Hepatocyte (in vitro differentiated cells): ENCODE measurements around the gene ZEB2. TPM values are rescaled to one million over a fixed set of nuclear protein-coding genes. Genes with fewer than 3 reads are reported as not detected.
A peak's percentile ranks its signal among the peaks of the same experiment; 100 is the strongest.

ENCODE experiments used
- DNase-seq: peaks from one replicate; pipeline ENCODE4 v3.0.0-alpha.2; 2016; ENCODE audit warnings: low spot score
- H2AFZ ChIP-seq: fragments of 200-600 bp; sonication (generic); 2 replicates; pipeline ENCODE4 v1.6.0; 2016; ENCODE audit warnings: antibody characterized with exemption, mild to moderate bottlenecking
- H3K27ac ChIP-seq: fragments of 200-600 bp; sonication (generic); 2 replicates; pipeline ENCODE4 v1.5.1; 2016; ENCODE audit warnings: mild to moderate bottlenecking
- H3K27me3 ChIP-seq: fragments of 200-600 bp; sonication (generic); 2 replicates; pipeline ENCODE4 v1.6.1; 2016
- H3K36me3 ChIP-seq: fragments of 200-600 bp; sonication (generic); replicated peaks from 2 replicates; pipeline ENCODE4 v1.5.1; 2016; ENCODE audit warnings: low read depth; ENCODE audit not compliant: insufficient read depth
- H3K4me1 ChIP-seq: fragments of 200-600 bp; sonication (generic); 2 replicates; pipeline ENCODE4 v1.5.1; 2016; ENCODE audit warnings: mild to moderate bottlenecking, moderate library complexity; ENCODE audit not compliant: insufficient read depth
- H3K4me2 ChIP-seq: fragments of 200-600 bp; sonication (generic); 2 replicates; pipeline ENCODE4 v1.6.0; 2016
- H3K4me3 ChIP-seq: fragments of 200-600 bp; sonication (generic); 2 replicates; pipeline ENCODE4 v1.5.1; 2016; ENCODE audit warnings: mild to moderate bottlenecking
- H3K79me2 ChIP-seq: fragments of 200-600 bp; sonication (generic); 2 replicates; pipeline ENCODE4 v1.6.0; 2017; ENCODE audit warnings: mild to moderate bottlenecking
- H3K9me2 ChIP-seq: fragments of 200-600 bp; sonication (generic); replicated peaks from 2 replicates; pipeline ENCODE4 v1.6.0; 2017; ENCODE audit warnings: mild to moderate bottlenecking; ENCODE audit not compliant: insufficient read depth
- H3K9me3 ChIP-seq: fragments of 200-600 bp; sonication (generic); 2 replicates; pipeline ENCODE4 v1.5.1; 2016; ENCODE audit warnings: low read depth, mild to moderate bottlenecking
- H4K20me1 ChIP-seq: fragments of 200-600 bp; sonication (generic); 2 replicates; pipeline ENCODE4 v1.6.0; 2016; ENCODE audit warnings: mild to moderate bottlenecking; ENCODE audit not compliant: insufficient read depth, poor library complexity, severe bottlenecking
- CTCF ChIP-seq: fragments of 200-600 bp; sonication (generic); IDR thresholded peaks from 2 replicates; pipeline ENCODE4 v1.5.1; 2016; ENCODE audit warnings: antibody characterized with exemption, mild to moderate bottlenecking; ENCODE audit not compliant: poor library complexity
- EZH2 ChIP-seq: fragments of 200-600 bp; sonication (generic); IDR thresholded peaks from 2 replicates; pipeline ENCODE4 v1.6.1; 2016; ENCODE audit warnings: antibody characterized with exemption, mild to moderate bottlenecking, borderline replicate concordance
- EZH2phosphoT487 ChIP-seq: fragments of 200-600 bp; sonication (generic); IDR thresholded peaks from one replicate; pipeline ENCODE4 v1.6.1; 2018; ENCODE audit warnings: antibody characterized with exemption, mild to moderate bottlenecking, low read depth, moderate library complexity; ENCODE audit not compliant: unreplicated experiment, severe bottlenecking
- WGBS: methylation state at CpG from one replicate; pipeline ENCODE4 v1.1.6; 2016; ENCODE audit warnings: low lambda C conversion rate; ENCODE audit errors: missing lambda C conversion rate; 5-methylcytosine and 5-hydroxymethylcytosine counted together
- polyA plus RNA-seq: library from polyadenylated mRNA; unstranded; fragments of >200 nt; fragmentation: Nextera tagmentation; extraction: Ambion mirVana; gene quantifications from 2 replicates; pipeline ENCODE4 v1.2.1, GENCODE V29; 2016
- total RNA-seq: library from RNA; depleted of rRNA; stranded (reverse); fragments of >200 nt; gene quantifications from 2 replicates; pipeline ENCODE4 v1.2.3, GENCODE V29; 2014

ZEB2 gene
- total and polyA plus RNA-seq, 2 experiments from 2014 or later, result 17.8 to 35.5 TPM

DNA sequence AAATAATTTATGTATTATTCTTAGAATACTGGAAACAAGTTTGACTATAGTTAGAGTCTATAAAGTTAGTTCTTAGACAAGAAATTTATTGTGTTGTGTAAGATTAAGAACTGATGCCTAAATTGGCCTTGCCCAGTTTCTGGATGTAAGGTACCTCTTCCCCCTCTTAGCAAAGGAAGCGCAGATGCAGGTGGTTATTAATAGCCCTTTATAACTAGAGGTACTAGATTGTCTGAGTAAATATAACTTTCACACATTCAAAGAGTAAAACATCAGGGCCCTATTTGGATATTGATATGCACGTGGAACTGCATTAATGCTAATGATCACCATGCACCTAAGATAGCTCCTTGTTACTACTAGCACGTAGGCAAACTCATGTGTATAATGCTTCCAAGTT, 100.7 kb downstream of the ZEB2 start:
- Histone ChIP-seq H3K9me2 (no peaks in the 10 kb centered on the region), H4K20me1 (no peaks in the 10 kb centered on the region), H3K27me3 (no peaks in the 10 kb centered on the region), H3K36me3 (no peaks in the 10 kb centered on the region), H3K79me2 (no peaks in the 10 kb centered on the region), H2AFZ (no peak overlapping the region), H3K4me3 (no peak overlapping the region), H3K9me3 (no peaks in the 10 kb centered on the region), H3K4me1 (no peaks in the 10 kb centered on the region), H3K27ac (no peak overlapping the region), H3K4me2 (no peak overlapping the region)
- no peak for TF ChIP-seq EZH2phosphoT487
- TF ChIP-seq EZH2, result no peak
- no peak for TF ChIP-seq CTCF
- DNase-seq, result no peak
- 96% methylated on average over 3 of the region's 3 CpGs for WGBS

- Histone ChIP-seq H2AFZ (no peak overlapping the region), H3K27ac (no peak overlapping the region), H3K9me3 (no peaks in the 10 kb centered on the region), H3K27me3 (no peaks in the 10 kb centered on the region), H3K9me2 (no peaks in the 10 kb centered on the region), H3K4me2 (no peak overlapping the region), H3K4me1 (no peaks in the 10 kb centered on the region), H3K36me3 (no peaks in the 10 kb centered on the region), H3K4me3 (no peak overlapping the region), H3K79me2 (peaks cover 2% of the 10 kb centered on the region), H4K20me1 (no peaks in the 10 kb centered on the region)
- DNase-seq, result no peak
- TF ChIP-seq EZH2, result no peak
- 88% methylated on average over 4 of the region's 4 CpGs for WGBS
Observed at GRCh38 chr2:144415386-144415785, 104.5 kb downstream of the ZEB2 start.

- no peak overlapping the region for H3K4me3 ChIP-seq
- no peaks in the 10 kb centered on the region for H4K20me1 ChIP-seq
- H3K27ac ChIP-seq, result peak overlapping the region; percentile 51
- no peaks in the 10 kb centered on the region for H3K36me3 ChIP-seq
- no peaks in the 10 kb centered on the region for H3K27me3 ChIP-seq
- H3K4me2 ChIP-seq, result no peak overlapping the region
- no peak overlapping the region for H2AFZ ChIP-seq
- no peak for TF ChIP-seq EZH2phosphoT487
- no peaks in the 10 kb centered on the region for H3K4me1 ChIP-seq
- H3K9me2 ChIP-seq, result no peaks in the 10 kb centered on the region
- DNase-seq, result peak; percentile 34
- H3K79me2 ChIP-seq, result peaks cover 2% of the 10 kb centered on the region
- no peaks in the 10 kb centered on the region for H3K9me3 ChIP-seq
- 90% methylated on average over 5 of the region's 5 CpGs for WGBS
Observed at GRCh38 chr2:144414324-144414845, 105.5 kb downstream of the ZEB2 start.

DNA sequence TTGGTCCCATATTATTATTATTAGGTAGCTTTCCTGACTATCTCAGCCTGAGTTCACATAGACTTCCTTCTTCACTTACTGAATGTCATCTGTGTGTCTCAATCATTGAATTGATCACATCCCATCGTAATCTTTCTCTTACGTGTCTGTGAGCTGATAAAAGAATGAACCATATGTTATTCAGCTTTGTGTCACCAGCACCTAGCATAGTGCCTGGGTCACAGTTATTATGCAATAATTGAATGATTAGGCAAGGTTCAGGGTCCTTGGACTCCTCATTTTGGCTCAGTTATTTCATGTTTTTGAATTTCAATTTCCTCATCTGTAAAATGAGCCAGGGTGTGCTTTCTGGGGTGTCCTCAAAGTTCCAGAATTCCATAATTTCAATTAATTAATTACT, 107.2 kb downstream of the ZEB2 start:
- no peak overlapping the region for H3K27ac ChIP-seq
- no peak for DNase-seq
- no peak overlapping the region for H3K4me3 ChIP-seq
- 81% methylated on average over 2 of the region's 2 CpGs for WGBS
- no peaks in the 10 kb centered on the region for H3K4me1 ChIP-seq
- no peaks in the 10 kb centered on the region for H3K9me2 ChIP-seq
- H3K79me2 ChIP-seq, result peaks cover 2% of the 10 kb centered on the region
- H3K36me3 ChIP-seq, result no peaks in the 10 kb centered on the region
- H3K4me2 ChIP-seq, result no peak overlapping the region
- H3K9me3 ChIP-seq, result no peaks in the 10 kb centered on the region
- H4K20me1 ChIP-seq, result no peaks in the 10 kb centered on the region
- no peak overlapping the region for H2AFZ ChIP-seq
- TF ChIP-seq EZH2phosphoT487 (no peak), CTCF (no peak), EZH2 (no peak)
- H3K27me3 ChIP-seq, result no peaks in the 10 kb centered on the region
